HEK293T (cell line): ENCODE data around the gene NEB.

Experiments
- CTCF ChIA-PET: fragments of 350-600 bp; formaldehyde crosslinking; extraction: SDS; loops from one replicate; lab custom pipeline; 2021; ENCODE audit warnings: antibody characterized with exemption, inconsistent platforms; lab: Yijun Ruan, JAX
- POLR2A ChIA-PET: fragments of 350-600 bp; formaldehyde crosslinking; extraction: SDS; loops from one replicate; lab custom pipeline; 2020; ENCODE audit warnings: antibody characterized with exemption, inconsistent platforms; lab: Yijun Ruan, JAX
- DNase-seq: peaks from one replicate; pipeline ENCODE4 v3.0.0; 2012; ENCODE audit warnings: mixed read lengths; ENCODE audit errors: extremely low spot score
- ARNT ChIP-seq: fragments of 450-650 bp; IDR thresholded peaks from 2 replicates; pipeline ENCODE4 v1.6.1; 2017; ENCODE audit warnings: mild to moderate bottlenecking
- BHLHE40 ChIP-seq: fragments of 450-650 bp; IDR thresholded peaks from 2 replicates; pipeline ENCODE4 v1.6.1; 2016; ENCODE audit warnings: mild to moderate bottlenecking, moderate library complexity, borderline replicate concordance
- CTBP1 ChIP-seq: fragments of 450-650 bp; IDR thresholded peaks from 2 replicates; pipeline ENCODE4 v1.6.1; 2016; ENCODE audit warnings: borderline replicate concordance
- ELF4 ChIP-seq: fragments of 450-650 bp; IDR thresholded peaks from 2 replicates; pipeline ENCODE4 v1.6.1; 2017; ENCODE audit warnings: antibody characterized with exemption
- FOXA1 ChIP-seq: fragments of 450-650 bp; IDR thresholded peaks from 2 replicates; pipeline ENCODE4 v1.6.1; 2016; ENCODE audit warnings: mild to moderate bottlenecking
- FOXK2 ChIP-seq: fragments of 450-650 bp; IDR thresholded peaks from 2 replicates; pipeline ENCODE4 v1.6.1; 2016; ENCODE audit warnings: mild to moderate bottlenecking
- FOXM1 ChIP-seq: fragments of 450-650 bp; IDR thresholded peaks from 2 replicates; pipeline ENCODE4 v1.6.1; 2017; ENCODE audit warnings: mild to moderate bottlenecking, borderline replicate concordance
- HDGF ChIP-seq: fragments of 450-650 bp; IDR thresholded peaks from 2 replicates; pipeline ENCODE4 v1.6.1; 2017; ENCODE audit warnings: antibody characterized with exemption, borderline replicate concordance
- L3MBTL2 ChIP-seq: fragments of 450-650 bp; conservative IDR thresholded peaks from 2 replicates; pipeline ENCODE4 v1.6.1; 2016; ENCODE audit warnings: mild to moderate bottlenecking
- LEF1 ChIP-seq: fragments of 450-650 bp; IDR thresholded peaks from 2 replicates; pipeline ENCODE4 v1.6.1; 2017; ENCODE audit warnings: mild to moderate bottlenecking, borderline replicate concordance
- NFRKB ChIP-seq: fragments of 450-650 bp; IDR thresholded peaks from 2 replicates; pipeline ENCODE4 v1.6.1; 2016; ENCODE audit warnings: mild to moderate bottlenecking, moderate library complexity
- SP1 ChIP-seq: fragments of 450-650 bp; IDR thresholded peaks from 2 replicates; pipeline ENCODE4 v1.6.1; 2017
- SUZ12 ChIP-seq: fragments of 450-650 bp; IDR thresholded peaks from 2 replicates; pipeline ENCODE4 v1.6.1; 2016; ENCODE audit warnings: mild to moderate bottlenecking
- TARDBP ChIP-seq: fragments of 450-650 bp; IDR thresholded peaks from 2 replicates; pipeline ENCODE4 v1.6.1; 2016
- ZNF384 ChIP-seq: fragments of 450-650 bp; IDR thresholded peaks from 2 replicates; pipeline ENCODE4 v1.6.1; 2016
- TF ChIP-seq, protein P1 (sequence below): fragments of 450-650 bp; IDR thresholded peaks from 2 replicates; pipeline ENCODE4 v1.6.1; 2016

The NEB gene

DNA sequence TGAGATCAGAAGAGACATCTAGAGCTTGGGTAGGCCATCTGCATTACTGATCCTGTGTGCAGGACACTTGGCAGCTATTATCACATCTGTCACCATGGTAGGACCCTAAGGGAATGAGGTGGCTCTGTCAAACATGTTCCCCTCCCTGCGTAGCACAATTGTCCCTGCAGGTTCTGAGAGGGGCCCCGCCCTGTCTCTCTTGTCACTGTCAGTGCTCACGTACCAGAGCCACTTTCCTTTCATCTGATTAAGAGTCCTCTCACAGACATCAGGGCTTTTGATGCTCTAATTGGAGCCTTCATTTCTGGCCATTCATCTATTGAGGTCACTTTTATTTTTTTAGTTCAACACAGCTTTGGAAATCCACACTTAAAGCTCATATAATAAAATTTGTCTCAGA lies 38.5 kb downstream of the NEB start:
- POLR2A ChIA-PET = no interaction called here
- TF ChIP-seq SP1 = no peak
- TF ChIP-seq ARNT = no peak
- TF ChIP-seq FOXK2 = no peak
- TF ChIP-seq FOXA1 = no peak
- TF ChIP-seq FOXM1 = no peak
- TF ChIP-seq CTBP1 = no peak
- TF ChIP-seq ZNF384 = no peak
- no peak for TF ChIP-seq HDGF
- TF ChIP-seq, protein P1, sequence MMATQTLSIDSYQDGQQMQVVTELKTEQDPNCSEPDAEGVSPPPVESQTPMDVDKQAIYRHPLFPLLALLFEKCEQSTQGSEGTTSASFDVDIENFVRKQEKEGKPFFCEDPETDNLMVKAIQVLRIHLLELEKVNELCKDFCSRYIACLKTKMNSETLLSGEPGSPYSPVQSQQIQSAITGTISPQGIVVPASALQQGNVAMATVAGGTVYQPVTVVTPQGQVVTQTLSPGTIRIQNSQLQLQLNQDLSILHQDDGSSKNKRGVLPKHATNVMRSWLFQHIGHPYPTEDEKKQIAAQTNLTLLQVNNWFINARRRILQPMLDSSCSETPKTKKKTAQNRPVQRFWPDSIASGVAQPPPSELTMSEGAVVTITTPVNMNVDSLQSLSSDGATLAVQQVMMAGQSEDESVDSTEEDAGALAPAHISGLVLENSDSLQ = no peak
- no peak for TF ChIP-seq NFRKB
- TF ChIP-seq TARDBP = no peak
- no peak for TF ChIP-seq BHLHE40
- no peak for TF ChIP-seq LEF1
- no peak for TF ChIP-seq ELF4
- no peak for TF ChIP-seq SUZ12
- TF ChIP-seq L3MBTL2 = no peak
- CTCF ChIA-PET = no interaction called here

DNA sequence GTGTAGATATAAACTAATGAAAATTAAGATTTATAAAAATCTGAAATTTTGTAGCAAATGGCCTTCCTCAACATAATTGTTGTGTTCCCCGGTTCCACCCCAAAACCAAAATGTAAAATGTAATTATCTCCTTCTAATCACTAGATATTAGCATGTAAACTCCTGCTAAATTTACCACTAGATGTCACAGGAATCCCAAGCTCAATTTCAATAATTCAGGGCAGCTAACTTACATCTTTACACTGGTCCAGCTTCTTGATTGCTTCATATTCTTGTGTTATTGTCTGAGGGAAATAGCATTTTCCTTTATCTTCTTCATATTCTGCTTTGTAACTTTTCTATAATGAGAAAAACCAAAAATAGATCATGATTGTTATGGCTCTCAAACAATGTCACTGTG lies 42.6 kb downstream of the NEB start:
- TF ChIP-seq BHLHE40 (no peak), ARNT (no peak), L3MBTL2 (no peak), SP1 (no peak), FOXM1 (no peak)
- ChIA-PET CTCF (no interaction called here), POLR2A (no interaction called here)
- no peak for DNase-seq

More for the DNA sequence above, 38.5 kb downstream of the NEB start:
- no peak for DNase-seq

DNA sequence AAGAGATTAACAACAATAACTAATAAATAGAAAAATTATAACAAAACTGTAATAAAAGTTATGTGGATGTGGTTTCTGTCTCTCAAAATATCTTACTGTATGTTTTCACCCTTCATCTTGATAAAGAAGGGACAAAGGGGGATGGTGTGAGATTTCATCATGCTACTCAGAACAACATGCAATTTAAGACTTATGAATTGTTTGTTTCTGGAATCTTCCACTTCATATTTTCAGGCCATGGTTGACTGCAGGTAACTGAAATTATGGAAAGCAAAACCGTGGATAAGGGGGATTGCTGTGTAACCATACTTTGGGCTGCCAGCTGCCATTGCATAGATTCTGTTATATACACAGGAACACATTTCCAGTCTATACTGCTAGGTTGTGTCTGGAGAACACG lies 45.6 kb downstream of the NEB start:
- TF ChIP-seq TARDBP (no peak), ZNF384 (no peak), ARNT (no peak), L3MBTL2 (no peak), SUZ12 (no peak), ELF4 (no peak), LEF1 (no peak), SP1 (no peak), CTBP1 (no peak)
- TF ChIP-seq, protein P1 = no peak
- no peak for DNase-seq
- POLR2A ChIA-PET = no interaction called here
- CTCF ChIA-PET = no interaction called here

DNA sequence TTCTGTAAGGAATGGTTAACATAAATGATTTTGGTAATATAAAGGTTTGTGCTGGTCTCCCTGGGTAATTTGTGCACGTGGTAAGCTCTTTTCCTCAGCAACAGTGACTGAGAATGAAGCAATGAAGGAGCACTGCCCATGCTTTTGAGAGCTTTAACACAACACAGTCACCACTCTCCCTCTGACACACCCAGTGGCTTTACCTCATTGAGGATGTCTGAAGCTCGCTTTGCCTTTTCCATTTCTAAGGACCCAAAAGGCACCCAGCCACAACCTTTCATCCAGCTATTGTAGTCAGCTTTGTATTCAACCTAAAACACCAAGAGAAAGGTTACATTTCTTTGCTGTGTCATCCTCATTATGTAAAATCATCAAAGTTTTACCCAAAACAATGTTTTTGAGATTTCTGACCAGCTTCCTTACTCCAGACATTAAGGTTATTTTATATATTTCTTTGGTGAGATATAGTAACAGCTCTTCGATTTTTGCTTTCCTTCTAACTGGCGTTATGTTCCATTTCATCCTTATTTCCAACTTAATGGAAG lies 51.7 kb downstream of the NEB start:
- POLR2A ChIA-PET = no interaction called here
- CTCF ChIA-PET = interaction anchor here (0.8 kb wide), 1 partner anchor 19 kb away, joined by 3 read pairs; no protein-coding TSS in a partner anchor
- TF ChIP-seq ELF4 = no peak
- no peak for TF ChIP-seq CTBP1
- no peak for TF ChIP-seq HDGF
- no peak for TF ChIP-seq FOXA1
- TF ChIP-seq SUZ12 = no peak
- no peak for TF ChIP-seq SP1
- no peak for TF ChIP-seq NFRKB
- TF ChIP-seq LEF1 = no peak
- DNase-seq = no peak

DNA sequence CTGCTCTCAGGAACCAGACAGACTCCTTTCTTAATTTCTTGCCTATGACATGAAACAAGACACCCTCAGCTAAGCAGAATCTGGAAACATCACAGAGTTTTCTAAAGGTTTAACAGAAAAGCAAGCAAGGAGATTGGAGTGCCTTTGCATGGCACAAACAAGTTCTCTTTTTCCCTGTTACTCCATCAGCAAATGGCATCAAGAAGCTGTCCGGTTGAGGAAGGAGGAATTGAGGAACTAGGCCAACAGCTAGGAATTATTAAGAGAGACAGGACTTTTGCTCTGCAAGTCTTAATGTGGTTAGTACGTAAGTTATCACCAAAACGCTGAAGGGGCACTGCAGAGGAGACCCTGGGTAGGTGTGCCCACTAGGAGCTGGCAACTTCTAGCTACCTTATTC lies 53.2 kb downstream of the NEB start:
- CTCF ChIA-PET = no interaction called here
- DNase-seq = no peak
- TF ChIP-seq ARNT (no peak), FOXA1 (no peak), FOXM1 (no peak), ZNF384 (no peak), CTBP1 (no peak), BHLHE40 (no peak), ELF4 (no peak)
- POLR2A ChIA-PET = interaction anchor here (0.6 kb wide), 1 partner anchor 157 kb away, joined by 3 read pairs; no protein-coding TSS in a partner anchor

DNA sequence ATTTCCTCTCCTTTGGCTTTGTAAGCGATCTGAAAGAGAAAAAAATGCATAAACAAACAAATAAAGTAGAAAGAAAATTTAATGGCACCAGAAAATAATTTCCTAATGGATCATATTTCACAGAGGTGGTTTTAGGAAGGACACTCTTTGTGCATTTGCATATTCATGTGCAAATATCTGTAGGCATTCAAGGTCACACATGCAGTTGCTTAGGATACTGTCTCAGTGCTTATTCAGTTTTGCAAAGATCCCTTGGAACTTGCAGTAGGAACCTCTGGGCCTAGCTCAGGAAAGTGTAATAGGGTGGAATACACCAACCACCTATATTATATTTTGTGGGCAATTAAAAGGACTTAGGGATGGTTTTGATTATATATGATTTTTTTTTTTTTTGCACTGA lies 54.3 kb downstream of the NEB start:
- DNase-seq = no peak
- POLR2A ChIA-PET = no interaction called here
- CTCF ChIA-PET = no interaction called here
- TF ChIP-seq BHLHE40 (no peak), ZNF384 (no peak), ARNT (no peak), TARDBP (no peak), HDGF (no peak), L3MBTL2 (no peak), FOXK2 (no peak)
- TF ChIP-seq, protein P1 = no peak

DNA sequence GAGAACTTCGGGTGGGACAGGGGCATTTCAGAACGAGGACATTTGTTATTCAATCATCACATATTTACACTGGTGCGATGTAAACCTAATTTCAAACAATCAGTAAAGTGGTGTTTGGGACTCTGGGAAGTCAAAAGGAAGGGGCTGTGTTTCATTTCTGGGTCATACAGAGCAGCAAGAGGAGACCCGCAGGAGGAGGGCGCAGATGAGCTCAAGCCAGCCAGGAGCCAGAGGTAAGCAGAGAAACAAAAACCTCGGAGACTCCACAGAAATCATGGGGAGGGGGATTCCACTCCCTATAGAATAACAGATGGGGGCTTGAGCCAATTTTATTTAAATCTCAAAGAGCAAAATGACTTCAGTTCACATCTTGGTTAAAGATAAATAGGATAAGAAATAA lies 55.4 kb downstream of the NEB start:
- POLR2A ChIA-PET = no interaction called here
- CTCF ChIA-PET = no interaction called here
- DNase-seq = no peak
- no peak for TF ChIP-seq ARNT
- TF ChIP-seq FOXA1 = no peak
- TF ChIP-seq HDGF = no peak
- no peak for TF ChIP-seq BHLHE40
- TF ChIP-seq ZNF384 = no peak
- TF ChIP-seq FOXK2 = no peak
